HG03108 (cell line): Measurements from ENCODE around the gene PAPLN.
A peak's percentile ranks its signal among the peaks of the same experiment; 100 is the strongest.

Experiments used
- ATAC-seq: cut with Tn5 transposase; IDR thresholded peaks from one replicate; pipeline ENCODE4 v1.9.1; 2021; ENCODE audit warnings: moderate library complexity; ENCODE audit not compliant: unreplicated experiment

The PAPLN gene

GRCh38 chr14:73258076-73258475, 20.8 kb downstream of the PAPLN start:
- no peak for ATAC-seq

- ATAC-seq, result no peak
Observed at GRCh38 chr14:73258845-73259611, 21.7 kb downstream of the PAPLN start.

GRCh38 chr14:73259837-73260236, 22.5 kb downstream of the PAPLN start:
- no peak for ATAC-seq

GRCh38 chr14:73260574-73260973, 23.3 kb downstream of the PAPLN start:
- no peak for ATAC-seq

- no peak for ATAC-seq
Observed at GRCh38 chr14:73261075-73261474, 23.8 kb downstream of the PAPLN start.

- no peak for ATAC-seq
Observed at GRCh38 chr14:73261520-73262426, 24.5 kb downstream of the PAPLN start.

GRCh38 chr14:73262427-73263183, 25.3 kb downstream of the PAPLN start:
- no peak for ATAC-seq

- ATAC-seq, result no peak
Observed at GRCh38 chr14:73263606-73264005, 26.3 kb downstream of the PAPLN start.

GRCh38 chr14:73264080-73264884, 27.0 kb downstream of the PAPLN start:
- no peak for ATAC-seq

GRCh38 chr14:73264885-73265720, 27.8 kb downstream of the PAPLN start:
- no peak for ATAC-seq

GRCh38 chr14:73265721-73266046, 28.4 kb downstream of the PAPLN start:
- no peak for ATAC-seq

- no peak for ATAC-seq
Observed at GRCh38 chr14:73266317-73266716, 29.0 kb downstream of the PAPLN start.

GRCh38 chr14:73267474-73267873, 30.2 kb downstream of the PAPLN start:
- ATAC-seq, result no peak

GRCh38 chr14:73269729-73270531, 32.6 kb downstream of the PAPLN start:
- peak; percentile 70 for ATAC-seq

GRCh38 chr14:73272393-73272792, 35.1 kb downstream of the PAPLN start:
- no peak for ATAC-seq

- ATAC-seq, result no peak
Observed at GRCh38 chr14:73273799-73274198, 36.5 kb downstream of the PAPLN start.

- ATAC-seq, result no peak
Observed at GRCh38 chr14:73276836-73277235, 39.5 kb downstream of the PAPLN start.

GRCh38 chr14:73277376-73277775, 40.1 kb downstream of the PAPLN start:
- ATAC-seq, result no peak

- ATAC-seq, result no peak
Observed at GRCh38 chr14:73280903-73281302, 43.6 kb downstream of the PAPLN start.
